Right hindlimb (tissue), 1 donor: ENCODE results near the gene CDC42EP4.

Experiments used
- DNase-seq: peaks from one replicate; pipeline ENCODE4 v3.0.0-alpha.2; 2018

CDC42EP4 gene

GRCh38 chr17:73247726-73248125 is 64.1 kb downstream of the CDC42EP4 start:
- DNase-seq: no peak

DNA sequence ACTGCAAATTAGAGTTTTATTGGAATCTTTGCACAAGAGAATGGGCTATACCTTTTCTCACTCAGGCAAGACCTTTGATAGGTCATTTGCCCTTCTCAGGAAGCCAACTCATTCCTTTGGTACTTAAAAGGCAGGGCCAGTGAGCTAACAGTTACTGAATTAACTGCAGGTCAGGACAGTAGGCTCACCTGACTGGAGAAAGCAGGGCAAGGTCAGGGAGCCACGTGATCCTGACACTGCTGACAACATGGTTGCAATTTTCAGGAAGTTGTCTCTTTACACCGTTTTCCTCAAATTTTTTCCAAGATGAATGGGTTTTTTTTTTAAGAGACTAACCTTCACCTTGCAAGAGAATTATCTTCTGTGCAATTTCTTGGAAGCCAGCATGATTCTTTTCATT is 71.2 kb downstream of the CDC42EP4 start:
- no peak for DNase-seq

- DNase-seq: no peak
Measured at GRCh38 chr17:73237714-73238113, 74.1 kb downstream of the CDC42EP4 start.

GRCh38 chr17:73234736-73235135 is 77.1 kb downstream of the CDC42EP4 start:
- DNase-seq: no peak
